K562 (cell line): Measurements from ENCODE around the gene HRC. TPM values are rescaled to one million over a fixed set of nuclear protein-coding genes. Genes with fewer than 3 reads are reported as not detected.

Experiments used
- DACH1 ChIP-seq: fragments of 450-650 bp; IDR thresholded peaks from 2 replicates; pipeline ENCODE4 v1.6.1; 2018; ENCODE audit not compliant: partially characterized antibody
- E2F6 ChIP-seq, 2 experiments: IDR thresholded peaks; 2 replicates each; pipeline ENCODE4 v1.6.1; 2011; ENCODE audit warnings: borderline replicate concordance in 1 of 2, control low read depth in 1 of 2, low read depth in 1 of 2, low read length in 1 of 2, mild to moderate bottlenecking in 1 of 2, mixed read lengths in 1 of 2, moderate library complexity in 1 of 2; ENCODE audit not compliant: insufficient read depth in 1 of 2, insufficient read length in 1 of 2, poor library complexity in 1 of 2, severe bottlenecking in 1 of 2; ENCODE audit errors: extremely low read depth in 1 of 2
- EHMT2 ChIP-seq: fragments of 450-650 bp; IDR thresholded peaks from 2 replicates; pipeline ENCODE4 v1.6.1; 2018; ENCODE audit warnings: antibody characterized with exemption
- ELF4 ChIP-seq: fragments of 450-650 bp; formaldehyde crosslinking; IDR thresholded peaks from 2 replicates; pipeline ENCODE4 v1.4.0; 2022; ENCODE audit warnings: missing genetic modification characterization
- ELK3 ChIP-seq: fragments of 450-650 bp; formaldehyde crosslinking; IDR thresholded peaks from 2 replicates; pipeline ENCODE4 v1.4.0; 2020; ENCODE audit warnings: mild to moderate bottlenecking
- HMG20A ChIP-seq: fragments of 450-650 bp; formaldehyde crosslinking; conservative IDR thresholded peaks from 2 replicates; pipeline ENCODE4 v1.4.0; 2020; ENCODE audit warnings: mild to moderate bottlenecking, mixed read lengths
- HNRNPLL ChIP-seq: fragments of 200-400 bp; formaldehyde crosslinking; IDR thresholded peaks from 2 replicates; pipeline ENCODE4 v1.6.1; 2017; ENCODE audit warnings: low read length, low read depth, mild to moderate bottlenecking; ENCODE audit not compliant: poor library complexity, severe bottlenecking
- IRF2 ChIP-seq: sonication (generic); formaldehyde crosslinking; IDR thresholded peaks from 2 replicates; pipeline ENCODE4 v1.8.1; 2022; ENCODE audit warnings: mild to moderate bottlenecking, missing genetic modification reagents
- KDM4B ChIP-seq, 2 experiments: fragments of 450-650 bp in 1 of 2; sonication (generic) in 1 of 2; IDR thresholded peaks; 2 replicates each; pipeline ENCODE4 v1.6.1; 2016 to 2017; ENCODE audit warnings: borderline replicate concordance in 2 of 2, antibody characterized with exemption in 1 of 2, low read depth in 1 of 2, mild to moderate bottlenecking in 1 of 2
- MED1 ChIP-seq: sonication (generic); formaldehyde crosslinking; IDR thresholded peaks from 2 replicates; pipeline ENCODE4 v1.8.1; 2023; ENCODE audit warnings: missing genetic modification reagents, borderline replicate concordance
- NEUROD1 ChIP-seq: fragments of 150-350 bp; IDR thresholded peaks from 2 replicates; pipeline ENCODE4 v1.6.1; 2014; ENCODE audit warnings: borderline replicate concordance, low read length, low read depth; ENCODE audit not compliant: partially characterized antibody
- NFRKB ChIP-seq: fragments of 450-650 bp; IDR thresholded peaks from 2 replicates; pipeline ENCODE4 v1.6.1; 2016; ENCODE audit warnings: low read depth
- NR1H2 ChIP-seq: sonication (generic); formaldehyde crosslinking; IDR thresholded peaks from 2 replicates; pipeline ENCODE4 v1.4.0; 2020; ENCODE audit warnings: mild to moderate bottlenecking, missing genetic modification reagents
- POLR2H ChIP-seq: IDR thresholded peaks from 2 replicates; pipeline ENCODE4 v1.6.1; 2016; ENCODE audit warnings: missing genetic modification characterization, low read depth, mild to moderate bottlenecking, control low read depth, missing compliant biosample characterization, moderate library complexity
- POLR3A ChIP-seq: IDR thresholded peaks from 2 replicates; pipeline ENCODE4 v1.6.1; 2011; ENCODE audit warnings: borderline replicate concordance, mild to moderate bottlenecking, moderate library complexity; ENCODE audit not compliant: insufficient read length, insufficient read depth; ENCODE audit errors: extremely low read depth
- PPARD ChIP-seq: fragments of 250-450 bp; sonication (Bioruptor Pico); IDR thresholded peaks from 2 replicates; pipeline ENCODE4 v1.8.0; 2022; ENCODE audit warnings: inconsistent platforms, mild to moderate bottlenecking, moderate library complexity
- PURB ChIP-seq: sonication (generic); formaldehyde crosslinking; IDR thresholded peaks from 2 replicates; pipeline ENCODE4 v1.9.0; 2021; ENCODE audit warnings: low read depth, mild to moderate bottlenecking, missing genetic modification reagents
- RFX1 ChIP-seq: fragments of 450-650 bp; IDR thresholded peaks from 2 replicates; pipeline ENCODE4 v1.6.1; 2016; ENCODE audit warnings: mild to moderate bottlenecking, moderate library complexity
- RNF2 ChIP-seq: sonication (generic); IDR thresholded peaks from 2 replicates; pipeline ENCODE4 v1.6.1; 2016
- THAP7 ChIP-seq: fragments of 250-450 bp; sonication (Bioruptor Pico); IDR thresholded peaks from 2 replicates; pipeline ENCODE4 v1.5.0; 2021
- ZBTB26 ChIP-seq: fragments of 450-650 bp; formaldehyde crosslinking; IDR thresholded peaks from 2 replicates; pipeline ENCODE4 v1.4.0; 2022; ENCODE audit warnings: missing genetic modification characterization
- ZBTB49 ChIP-seq: sonication (generic); formaldehyde crosslinking; IDR thresholded peaks from 2 replicates; pipeline ENCODE4 v1.8.0; 2022; ENCODE audit warnings: missing genetic modification reagents, mild to moderate bottlenecking, borderline replicate concordance
- ZNF76 ChIP-seq: fragments of 250-450 bp; sonication (Bioruptor Pico); IDR thresholded peaks from 2 replicates; pipeline ENCODE4 v1.4.0; 2020; ENCODE audit warnings: mild to moderate bottlenecking, moderate library complexity, borderline replicate concordance
- polyA plus RNA-seq, 8 experiments: library from polyadenylated mRNA; depleted of rRNA in 4 of 8; stranded (reverse) in 5 of 8; unstranded in 3 of 8; fragments of >200 nt; fragmentation: Nextera tagmentation in 2 of 8; fragmentation: Illumina TruSeq in 1 of 8; extraction: Ambion mirVana in 2 of 8; extraction: Trizol in 1 of 8; gene quantifications; 2 replicates each; pipeline versions ENCODE4 v1.2.1 to v1.2.3, GENCODE V29; 2011 to 2014; ENCODE audit warnings: inconsistent platforms in 1 of 8, missing spikeins in 1 of 8
- total RNA-seq, 7 experiments: library from RNA; depleted of rRNA in 6 of 7; stranded (reverse); fragments of >200 nt in 6 of 7; fragmentation: Illumina TruSeq in 2 of 7; extraction: Trizol in 2 of 7; gene quantifications; 2 replicates each; pipeline versions ENCODE4 v1.2.1 to v1.2.3, GENCODE V29; 2011 to 2021; ENCODE audit warnings: low replicate concordance in 1 of 7

The HRC gene
- total and polyA plus RNA-seq, 9 of the 15 experiments (the other 6 are each of a cell fraction or from before 2014, with no cell fraction given), result 0.66 to 18.7 (median 13.1) TPM

- no peak for TF ChIP-seq E2F6 (IDR thresholded peaks at IDR 0.05; ENCODE audit: borderline replicate concordance in 1 of 2, extremely low read depth in 1 of 2, insufficient read depth in 1 of 2, insufficient read length in 1 of 2, low read depth in 1 of 2, low read length in 1 of 2, poor library complexity in 1 of 2, severe bottlenecking in 1 of 2)
- no peak for TF ChIP-seq ZBTB26 (CRISPR knock-in tag)
- no peak for TF ChIP-seq PURB (CRISPR knock-in tag)
- TF ChIP-seq MED1 (CRISPR knock-in tag), result no peak
- no peak for TF ChIP-seq IRF2 (CRISPR knock-in tag)
- TF ChIP-seq RNF2, result peak; percentile 62
- TF ChIP-seq RFX1, result no peak
- no peak for TF ChIP-seq HMG20A (CRISPR knock-in tag)
- no peak for TF ChIP-seq EHMT2
- no peak for TF ChIP-seq ELF4 (CRISPR knock-in tag)
- TF ChIP-seq NR1H2 (CRISPR knock-in tag), result 0 out of 2 replicates have a peak, but pooled peaks have one; percentile 9
- no peak for TF ChIP-seq ZNF76 (CRISPR knock-in tag)
- TF ChIP-seq ZBTB49, result no peak
- TF ChIP-seq POLR2H, result no peak
- TF ChIP-seq PPARD (CRISPR knock-in tag), result no peak
- TF ChIP-seq POLR3A, result no peak
- TF ChIP-seq KDM4B (IDR thresholded peaks at IDR 0.05; ENCODE audit: borderline replicate concordance in 2 of 2, low read depth in 1 of 2), result 0 out of 4 replicates have a peak, but pooled peaks of 1 of the 2 experiments have one; percentile 16
- no peak for TF ChIP-seq ELK3 (CRISPR knock-in tag)
- TF ChIP-seq DACH1, result no peak
- TF ChIP-seq HNRNPLL, result no peak
- TF ChIP-seq THAP7 (CRISPR knock-in tag), result no peak
- TF ChIP-seq NFRKB, result no peak
- peak; percentile 75 for TF ChIP-seq NEUROD1
Observed at GRCh38 chr19:49149652-49150105, 5.5 kb downstream of the HRC start (continued).
